Peyer's patch (tissue), 4 donors: ENCODE measurements around the gene ADCY7.

Source experiments
- CTCF ChIP-seq, 6 experiments: fragments of 450-650 bp in 4 of 6; fragments of 200-600 bp in 2 of 6; sonication (generic) in 1 of 6; IDR thresholded peaks; one replicate each; pipeline ENCODE4 v1.5.1; 2017 to 2019; ENCODE audit warnings: antibody characterized with exemption in 6 of 6, mild to moderate bottlenecking in 3 of 6, moderate library complexity in 1 of 6
- POLR2A ChIP-seq, 2 donors: fragments of 450-650 bp; IDR thresholded peaks; one replicate each; pipeline ENCODE4 v1.5.1; 2017; ENCODE audit warnings: antibody characterized with exemption in 2 of 2, mild to moderate bottlenecking in 2 of 2, moderate library complexity in 2 of 2

GRCh38 chr16:50338371-50339231 is 72.2 kb downstream of the ADCY7 start:
- TF ChIP-seq POLR2A (IDR thresholded peaks at IDR 0.05) (no peak), CTCF (IDR thresholded peaks at IDR 0.05) (no peak)
